ENCODE results near the gene ARHGAP21.
A peak's percentile ranks its signal among the peaks of the same experiment; 100 is the strongest.

Gene ARHGAP21

GRCh38 chr10:24569828-24570657 lies 153.6 kb downstream of the ARHGAP21 start:
- no peak for DNase-seq

GRCh38 chr10:24569330-24569796 lies 154.3 kb downstream of the ARHGAP21 start:
- no peak for DNase-seq

- DNase-seq = no peak
Observed at GRCh38 chr10:24568042-24568441, 155.6 kb downstream of the ARHGAP21 start.

- no peak for DNase-seq
Observed at GRCh38 chr10:24561453-24561852, 162.2 kb downstream of the ARHGAP21 start.

- peak in 2 of 3 experiments; percentile 10 to 30 for DNase-seq
Observed at GRCh38 chr10:24556750-24557742, 166.6 kb downstream of the ARHGAP21 start.

GRCh38 chr10:24556126-24556749 lies 167.4 kb downstream of the ARHGAP21 start:
- no peak for DNase-seq

GRCh38 chr10:24554036-24554435 lies 169.7 kb downstream of the ARHGAP21 start:
- DNase-seq = no peak

- no peak for DNase-seq
Observed at GRCh38 chr10:24553051-24553612, 170.6 kb downstream of the ARHGAP21 start.

- DNase-seq = peak in 1 of 3 experiments; percentile 10
Observed at GRCh38 chr10:24552346-24553016, 171.2 kb downstream of the ARHGAP21 start.

GRCh38 chr10:24551161-24551560 lies 172.5 kb downstream of the ARHGAP21 start:
- DNase-seq = no peak

- no peak for DNase-seq
Observed at GRCh38 chr10:24550680-24551079, 173.0 kb downstream of the ARHGAP21 start.

- no peak for DNase-seq
Observed at GRCh38 chr10:24545585-24545984, 178.1 kb downstream of the ARHGAP21 start.

- DNase-seq = no peak
Observed at GRCh38 chr10:24544776-24545175, 178.9 kb downstream of the ARHGAP21 start.

GRCh38 chr10:24542314-24543270 lies 181.1 kb downstream of the ARHGAP21 start:
- no peak for DNase-seq

- no peak for DNase-seq
Observed at GRCh38 chr10:24541239-24541753, 182.4 kb downstream of the ARHGAP21 start.

GRCh38 chr10:24536636-24537035 lies 187.1 kb downstream of the ARHGAP21 start:
- DNase-seq = no peak

GRCh38 chr10:24533981-24534380 lies 189.7 kb downstream of the ARHGAP21 start:
- DNase-seq = peak in 1 of 3 experiments; percentile 1
